ENCODE measurements around the gene MRPL23. TPM values are rescaled to one million over a fixed set of nuclear protein-coding genes. Genes with fewer than 3 reads are reported as not detected.

The MRPL23 gene
- total RNA-seq, 2 donors from 2014 or later = 69.9 to 109 TPM

DNA sequence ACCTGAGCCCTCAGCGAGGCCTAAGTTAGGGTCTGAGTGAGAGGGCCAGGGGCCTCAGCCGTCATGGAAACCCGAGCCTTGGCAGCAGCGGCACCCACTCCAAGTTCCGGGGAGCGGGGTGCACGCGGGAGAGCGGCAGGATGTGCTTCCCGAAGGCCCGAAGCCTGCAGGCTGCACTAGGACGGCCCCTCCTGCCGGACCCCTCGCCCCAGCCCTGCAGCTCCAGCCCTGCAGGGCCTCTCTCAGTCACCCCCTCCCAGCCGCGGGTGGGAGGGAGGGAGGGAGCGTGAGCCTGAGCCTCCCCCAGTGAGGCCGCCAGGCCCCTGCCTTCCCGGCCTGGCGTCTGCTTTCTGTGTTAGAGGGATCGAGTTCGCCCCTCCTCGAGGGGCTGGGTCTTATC lies 22.6 kb downstream of the MRPL23 start:
- no peaks in the 10 kb centered on the region for H3K9me3 Mint-ChIP-seq
- no peak overlapping the region for H3K27ac ChIP-seq (ENCODE audit: low read depth, low read length)
- H3K9ac ChIP-seq (ENCODE audit: extremely low read depth, low read length, poor library complexity, severe bottlenecking) = no peak overlapping the region

DNA sequence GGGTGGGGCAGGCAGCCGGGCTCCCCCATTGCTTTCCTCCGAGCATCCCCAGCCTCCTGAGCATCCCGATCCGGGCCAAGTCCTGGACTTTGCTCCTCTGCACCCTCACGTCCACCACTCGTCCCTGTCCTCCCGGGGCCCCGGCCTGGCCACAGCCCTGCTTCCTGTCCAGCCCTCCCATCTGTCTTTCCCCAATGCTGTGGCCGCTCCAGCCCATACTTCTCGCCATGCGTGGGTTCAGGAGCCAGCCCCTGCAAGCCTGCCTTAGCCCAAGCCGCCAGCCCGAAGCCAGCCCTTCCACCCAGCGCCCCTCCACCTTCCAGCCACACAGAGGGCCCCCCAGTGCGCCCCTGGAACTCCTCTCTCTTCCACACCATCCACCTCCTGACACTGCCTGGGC lies 23.8 kb downstream of the MRPL23 start:
- Mint-ChIP-seq H3K27me3 (ENCODE audit: insufficient read depth) (no peaks in the 10 kb centered on the region), H3K36me3 (ENCODE audit: low read depth) (no peaks in the 10 kb centered on the region), H3K27ac (no peak overlapping the region), H3K9me3 (no peaks in the 10 kb centered on the region), H3K4me3 (no peak overlapping the region), H3K4me1 (no peaks in the 10 kb centered on the region)
- TF ChIP-seq, protein P1, sequence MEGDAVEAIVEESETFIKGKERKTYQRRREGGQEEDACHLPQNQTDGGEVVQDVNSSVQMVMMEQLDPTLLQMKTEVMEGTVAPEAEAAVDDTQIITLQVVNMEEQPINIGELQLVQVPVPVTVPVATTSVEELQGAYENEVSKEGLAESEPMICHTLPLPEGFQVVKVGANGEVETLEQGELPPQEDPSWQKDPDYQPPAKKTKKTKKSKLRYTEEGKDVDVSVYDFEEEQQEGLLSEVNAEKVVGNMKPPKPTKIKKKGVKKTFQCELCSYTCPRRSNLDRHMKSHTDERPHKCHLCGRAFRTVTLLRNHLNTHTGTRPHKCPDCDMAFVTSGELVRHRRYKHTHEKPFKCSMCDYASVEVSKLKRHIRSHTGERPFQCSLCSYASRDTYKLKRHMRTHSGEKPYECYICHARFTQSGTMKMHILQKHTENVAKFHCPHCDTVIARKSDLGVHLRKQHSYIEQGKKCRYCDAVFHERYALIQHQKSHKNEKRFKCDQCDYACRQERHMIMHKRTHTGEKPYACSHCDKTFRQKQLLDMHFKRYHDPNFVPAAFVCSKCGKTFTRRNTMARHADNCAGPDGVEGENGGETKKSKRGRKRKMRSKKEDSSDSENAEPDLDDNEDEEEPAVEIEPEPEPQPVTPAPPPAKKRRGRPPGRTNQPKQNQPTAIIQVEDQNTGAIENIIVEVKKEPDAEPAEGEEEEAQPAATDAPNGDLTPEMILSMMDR (conservative IDR thresholded peaks at IDR 0.05) = no peak
- no peak overlapping the region for H3K9ac ChIP-seq (ENCODE audit: extremely low read depth, low read length, poor library complexity, severe bottlenecking)
- H3K36me3 ChIP-seq (ENCODE audit: control insufficient read depth, insufficient read depth, low read length) = no peaks in the 10 kb centered on the region
- H3K4me1 ChIP-seq (ENCODE audit: control insufficient read depth, insufficient read depth, low read length) = no peaks in the 10 kb centered on the region
- peak; percentile 17 for DNase-seq
- H3K27ac ChIP-seq (ENCODE audit: low read depth, low read length) = no peak overlapping the region
- no peaks in the 10 kb centered on the region for H3K27me3 ChIP-seq (ENCODE audit: control insufficient read depth, insufficient read depth, low read length, poor library complexity, severe bottlenecking)
- WGBS, 2 experiments (ENCODE audit: insufficient coverage in 1 of 2, insufficient read length in 1 of 2) = 88% methylated on average over 9 of the region's 15 CpGs; no CpG with 5 or more reads in 1 of the 2 experiments
- H3K9me3 ChIP-seq (ENCODE audit: control insufficient read depth, low read length) = no peaks in the 10 kb centered on the region
- no peak overlapping the region for H3K4me3 ChIP-seq (ENCODE audit: low read length)

More for the DNA sequence above, 22.6 kb downstream of the MRPL23 start:
- Histone ChIP-seq H3K4me1 (ENCODE audit: control insufficient read depth, insufficient read depth, low read length) (no peaks in the 10 kb centered on the region), H3K36me3 (ENCODE audit: control insufficient read depth, insufficient read depth, low read length) (no peaks in the 10 kb centered on the region), H3K27me3 (ENCODE audit: control insufficient read depth, insufficient read depth, low read length, poor library complexity, severe bottlenecking) (no peaks in the 10 kb centered on the region), H3K9me3 (ENCODE audit: control insufficient read depth, low read length) (no peaks in the 10 kb centered on the region), H3K4me3 (ENCODE audit: low read length) (no peak overlapping the region)
- Mint-ChIP-seq H3K36me3 (ENCODE audit: low read depth) (no peaks in the 10 kb centered on the region), H3K4me3 (no peak overlapping the region), H3K4me1 (no peaks in the 10 kb centered on the region), H3K27me3 (ENCODE audit: insufficient read depth) (no peaks in the 10 kb centered on the region), H3K27ac (no peak overlapping the region)
- no peak for DNase-seq
- TF ChIP-seq, protein P1 (conservative IDR thresholded peaks at IDR 0.05) = no peak
- WGBS, 2 experiments (ENCODE audit: insufficient coverage in 1 of 2, insufficient read length in 1 of 2) = no CpG with 5 or more reads among the region's 23 CpGs

DNA sequence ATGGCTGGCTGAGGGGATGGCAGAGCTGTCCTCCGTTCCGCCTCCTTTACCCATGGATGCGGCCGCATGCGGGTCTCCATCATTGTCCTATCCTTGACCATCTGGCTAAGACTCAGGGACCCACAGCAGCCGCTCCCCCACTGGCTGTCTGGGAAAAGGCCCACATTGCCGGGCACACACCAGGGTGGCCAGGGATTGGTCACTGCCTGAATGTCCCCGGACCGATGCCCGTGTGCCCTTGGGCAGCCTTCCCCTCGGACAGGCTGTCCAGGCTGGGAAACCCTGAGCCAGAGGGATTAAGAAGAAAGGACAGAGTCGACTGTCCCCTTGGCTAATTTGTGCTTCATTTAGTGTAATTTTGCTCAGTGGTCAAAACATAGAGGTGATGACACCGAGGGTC lies 28.1 kb downstream of the MRPL23 start:
- no peaks in the 10 kb centered on the region for H3K9me3 Mint-ChIP-seq
- no CpG with 5 or more reads among the region's 13 CpGs for WGBS, 2 experiments (ENCODE audit: insufficient coverage in 1 of 2, insufficient read length in 1 of 2)
- H3K9ac ChIP-seq (ENCODE audit: extremely low read depth, low read length, poor library complexity, severe bottlenecking) = no peak overlapping the region
- H3K27ac ChIP-seq (ENCODE audit: low read depth, low read length) = no peak overlapping the region
- H3K4me1 Mint-ChIP-seq = no peaks in the 10 kb centered on the region
- no peak for DNase-seq
- H3K36me3 ChIP-seq (ENCODE audit: control insufficient read depth, insufficient read depth, low read length) = no peaks in the 10 kb centered on the region
- H3K27me3 ChIP-seq (ENCODE audit: control insufficient read depth, insufficient read depth, low read length, poor library complexity, severe bottlenecking) = no peaks in the 10 kb centered on the region
- no peak overlapping the region for H3K4me3 ChIP-seq (ENCODE audit: low read length)
- H3K4me3 Mint-ChIP-seq = no peak overlapping the region
- H3K27me3 Mint-ChIP-seq (ENCODE audit: insufficient read depth) = no peaks in the 10 kb centered on the region
- no peak overlapping the region for H3K27ac Mint-ChIP-seq
- no peaks in the 10 kb centered on the region for H3K36me3 Mint-ChIP-seq (ENCODE audit: low read depth)
- no peaks in the 10 kb centered on the region for H3K9me3 ChIP-seq (ENCODE audit: control insufficient read depth, low read length)
- H3K4me1 ChIP-seq (ENCODE audit: control insufficient read depth, insufficient read depth, low read length) = no peaks in the 10 kb centered on the region
- TF ChIP-seq, protein P1 (conservative IDR thresholded peaks at IDR 0.05) = no peak
